Erythroblast (primary cell): ENCODE data around the gene B3GALT5.

Source experiments
- GATA1 ChIP-seq: IDR thresholded peaks from 2 replicates; pipeline ENCODE4 v1.6.1; 2011; ENCODE audit warnings: low read depth, mild to moderate bottlenecking, control low read depth, low read length, moderate library complexity
- POLR2A ChIP-seq: IDR thresholded peaks from 2 replicates; pipeline ENCODE4 v1.6.1; 2011; ENCODE audit warnings: mild to moderate bottlenecking, low read length

DNA sequence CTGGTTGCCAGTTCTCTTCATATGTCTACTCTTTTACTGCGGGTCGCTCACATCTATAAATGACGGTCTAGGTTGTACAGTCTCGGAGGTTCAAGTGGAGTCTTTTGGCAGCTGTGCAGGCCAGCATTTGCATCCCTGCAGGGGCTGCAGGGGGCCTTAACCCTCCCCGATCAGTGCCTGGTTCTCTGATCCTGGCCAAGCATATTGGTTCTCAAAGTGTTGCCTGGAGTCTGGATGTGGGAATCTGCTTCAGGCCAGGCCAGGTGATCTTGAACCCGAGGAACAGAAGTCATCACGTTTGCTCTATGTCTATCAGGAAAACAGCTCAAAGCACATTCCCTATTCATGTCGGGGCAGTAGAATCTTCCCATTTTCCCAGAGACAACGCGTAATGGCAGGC, 21.8 kb downstream of the B3GALT5 start:
- no peak for TF ChIP-seq POLR2A
- no peak for TF ChIP-seq GATA1
